ENCODE data around the gene MYO3A.

Gene MYO3A

DNA sequence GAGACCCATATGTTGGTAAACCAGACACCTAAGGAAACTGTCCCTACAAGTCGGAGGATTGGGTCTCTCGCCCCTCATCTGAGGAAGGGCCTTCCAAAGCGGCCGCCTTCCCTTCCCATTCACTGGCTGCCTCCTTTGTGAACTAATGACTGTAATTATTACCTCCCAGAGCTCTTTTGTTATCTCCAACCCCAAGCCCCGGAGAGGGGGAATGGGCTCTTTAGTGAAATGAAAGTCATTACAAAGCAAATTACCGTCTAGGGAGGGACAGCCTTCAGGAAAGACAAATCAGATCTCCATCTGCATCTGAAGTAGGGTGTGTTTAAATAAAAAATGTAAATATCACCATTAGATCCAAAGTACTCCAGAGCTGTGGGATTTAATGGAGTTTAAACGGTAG, 280.0 kb downstream of the MYO3A start:
- no peak for DNase-seq (ENCODE audit: low read depth)

DNA sequence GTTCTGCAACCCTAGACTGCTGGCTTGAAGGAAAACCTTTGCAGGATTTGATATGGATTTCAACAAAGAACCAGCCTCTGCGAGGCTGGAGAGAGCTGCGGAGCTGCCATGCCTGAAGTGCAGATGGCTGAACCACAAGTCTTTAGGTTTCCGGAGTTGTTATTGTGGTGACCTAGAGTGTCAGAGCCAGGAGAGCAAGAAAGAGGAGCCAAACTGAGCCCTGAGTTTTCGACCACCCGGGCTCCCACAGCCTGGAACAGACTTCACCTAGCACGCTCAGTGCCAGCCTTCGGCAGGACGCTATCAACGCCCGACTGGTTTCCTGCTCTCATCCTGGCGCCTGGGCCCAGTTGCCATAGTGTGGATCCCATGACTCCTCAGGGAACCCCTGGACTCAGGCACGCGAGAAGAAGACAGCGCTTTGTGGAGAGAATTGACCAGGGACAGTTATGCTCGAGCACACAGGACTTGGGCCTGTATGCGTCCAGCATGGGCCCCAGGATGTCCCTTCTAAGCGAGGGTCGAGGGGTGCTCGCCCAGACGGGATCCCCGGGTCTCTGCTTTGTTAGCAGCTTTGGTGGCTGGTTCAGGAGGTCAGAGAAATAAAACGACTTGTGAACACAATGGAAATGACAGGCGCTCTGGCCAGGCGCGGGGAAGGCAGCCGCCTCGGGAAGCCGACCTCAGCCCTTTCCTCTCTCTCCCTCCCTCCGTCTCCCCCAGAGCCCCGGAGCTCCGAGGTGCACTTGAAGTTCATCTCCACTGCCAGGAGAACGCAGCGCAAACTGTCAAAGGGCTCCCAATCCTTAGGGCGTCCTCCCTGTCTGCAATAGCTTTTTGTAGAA, 280.7 kb downstream of the MYO3A start:
- DNase-seq (ENCODE audit: low read depth): no peak

DNA sequence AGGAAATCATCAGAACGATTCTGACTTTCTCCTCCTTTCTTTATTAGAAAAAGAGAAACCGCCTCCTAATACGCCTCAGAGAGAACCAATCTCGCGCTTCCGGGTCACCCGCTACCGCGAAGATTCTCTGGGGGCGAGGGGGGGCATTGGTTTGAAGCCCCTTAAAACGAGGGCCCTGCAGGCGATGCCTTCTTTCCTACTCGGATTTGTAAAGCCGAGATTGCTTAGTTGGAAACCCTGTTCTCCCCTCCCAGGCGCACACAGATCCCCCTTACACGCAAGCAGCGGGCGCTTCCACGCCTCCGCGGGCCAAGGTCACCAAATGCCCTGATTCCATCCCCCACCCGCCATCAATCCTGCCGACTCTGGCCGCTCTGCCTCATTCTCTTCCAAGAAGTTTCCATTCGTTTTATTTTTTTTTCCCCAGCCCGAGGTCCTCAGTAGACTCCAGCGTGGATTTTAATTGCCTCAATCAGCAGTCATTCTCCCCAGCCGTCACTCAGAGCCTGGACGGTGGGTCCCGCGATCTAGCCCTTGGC, 281.4 kb downstream of the MYO3A start:
- DNase-seq (ENCODE audit: low read depth): no peak

DNA sequence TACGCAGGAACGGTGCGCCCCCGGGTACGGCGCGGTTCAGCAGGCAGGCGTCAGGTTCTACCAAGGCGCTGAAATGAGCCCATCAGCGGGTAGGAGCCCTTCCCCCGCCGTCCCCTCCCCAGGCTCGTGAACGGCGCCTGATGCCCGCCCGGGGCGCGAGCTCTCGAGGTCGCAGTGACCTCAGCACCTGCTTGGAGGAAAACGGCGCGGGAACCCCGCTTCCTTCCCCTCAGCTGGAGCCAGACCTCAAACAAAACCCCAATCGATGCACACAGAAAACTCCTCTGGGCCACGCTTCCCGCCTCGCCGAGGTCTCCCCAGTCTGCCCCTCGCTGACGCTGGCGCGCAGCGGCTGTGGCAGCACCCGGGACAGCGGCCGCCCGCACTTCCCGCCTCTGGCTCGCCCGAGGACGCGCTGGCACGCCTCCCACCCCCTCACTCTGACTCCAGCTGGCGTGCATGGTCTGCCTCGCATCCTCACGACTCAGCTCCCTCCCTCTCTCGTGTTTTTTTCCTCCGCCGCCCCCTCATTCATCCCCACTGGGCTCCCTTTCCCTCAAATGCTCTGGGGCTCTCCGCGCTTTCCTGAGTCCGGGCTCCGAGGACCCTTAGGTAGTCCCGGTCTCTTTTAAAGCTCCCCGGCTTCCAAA, 282.0 kb downstream of the MYO3A start:
- DNase-seq (ENCODE audit: low read depth): peak; percentile 1

DNA sequence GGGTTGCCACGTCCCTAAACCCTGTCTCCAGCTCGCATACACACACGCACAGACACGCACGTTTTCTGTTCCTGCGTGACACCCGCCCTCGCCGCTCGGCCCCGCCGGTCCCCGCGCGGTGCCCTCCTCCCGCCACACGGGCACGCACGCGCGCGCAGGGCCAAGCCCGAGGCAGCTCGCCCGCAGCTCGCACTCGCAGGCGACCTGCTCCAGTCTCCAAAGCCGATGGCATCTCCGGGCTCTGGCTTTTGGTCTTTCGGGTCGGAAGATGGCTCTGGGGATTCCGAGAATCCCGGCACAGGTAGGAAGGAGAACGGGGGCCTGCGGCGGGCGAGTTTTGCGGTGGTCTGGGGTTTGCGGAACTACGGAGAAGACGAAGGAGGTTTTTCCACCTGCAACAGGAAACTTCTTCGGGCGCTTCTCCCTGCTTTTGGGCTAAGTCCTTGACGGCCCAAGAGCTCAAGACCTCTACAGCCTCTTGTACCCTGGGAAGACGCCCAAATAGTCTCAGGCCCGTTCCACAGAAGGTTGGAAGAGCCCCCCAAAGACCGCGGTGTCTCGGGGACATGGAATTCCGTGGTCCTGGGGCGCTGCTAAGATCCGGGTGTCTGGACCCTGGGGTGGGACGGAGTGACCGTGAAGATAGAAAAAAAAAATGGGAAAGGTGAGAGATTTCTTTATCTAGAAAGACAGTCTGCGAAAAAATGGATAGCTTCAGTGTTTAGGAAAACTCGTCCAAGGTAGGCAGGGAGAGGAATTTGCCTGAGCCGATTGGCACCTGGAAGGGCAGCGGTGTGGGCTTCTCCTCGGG, 282.8 kb downstream of the MYO3A start, which contains the start of gene GAD2:
TSS of gene GAD2 (plus strand) at position 190 of the 811 bp plus-strand sequence. CDS start at position 226, 36 bp downstream.
- no peak for DNase-seq (ENCODE audit: low read depth)

DNA sequence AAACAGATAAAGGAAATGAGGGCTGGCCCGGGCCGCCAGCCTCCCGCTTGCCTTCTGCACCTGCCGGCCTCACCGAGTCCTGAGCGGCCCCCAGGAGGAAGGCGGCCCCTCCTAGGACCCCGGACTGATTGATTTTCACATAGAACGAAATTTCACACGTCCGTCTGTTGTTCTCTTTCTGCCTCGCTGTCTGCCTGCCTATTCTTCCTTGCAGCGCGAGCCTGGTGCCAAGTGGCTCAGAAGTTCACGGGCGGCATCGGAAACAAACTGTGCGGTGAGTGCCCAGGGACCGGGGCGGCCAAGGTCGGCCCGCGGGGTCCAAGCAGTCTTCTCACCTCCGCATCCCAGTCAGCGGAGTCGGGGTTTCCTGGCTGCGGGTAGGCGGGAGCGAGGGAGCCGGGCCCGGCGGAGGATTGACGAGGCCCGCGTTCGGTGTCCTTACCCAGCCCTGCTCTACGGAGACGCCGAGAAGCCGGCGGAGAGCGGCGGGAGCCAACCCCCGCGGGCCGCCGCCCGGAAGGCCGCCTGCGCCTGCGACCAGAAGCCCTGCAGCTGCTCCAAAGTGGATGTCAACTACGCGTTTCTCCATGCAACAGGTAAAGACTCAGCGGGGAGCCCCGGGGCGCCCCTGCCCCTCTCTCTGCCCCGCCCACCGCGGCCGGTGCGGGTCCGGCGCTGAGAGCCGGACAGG, 283.5 kb downstream of the MYO3A start:
- no peak for DNase-seq (ENCODE audit: low read depth)

DNA sequence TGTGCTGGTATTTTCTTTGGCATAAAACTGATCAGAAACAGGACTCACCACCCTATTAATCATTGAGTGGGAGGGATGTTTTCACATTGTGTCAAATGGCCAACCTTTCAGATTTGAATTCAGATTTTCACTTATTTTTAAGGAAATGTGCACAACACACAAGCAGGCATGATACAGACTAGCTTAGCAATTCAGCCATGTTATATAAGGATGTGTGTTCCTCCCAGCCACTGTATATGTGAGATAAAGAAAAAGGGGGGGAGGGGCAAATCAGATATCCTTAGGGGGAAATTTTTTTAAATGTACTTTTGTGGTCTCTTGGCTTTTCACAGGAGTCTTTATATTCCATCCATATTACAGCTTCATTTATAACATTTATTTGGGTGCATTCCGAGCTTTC, 285.6 kb downstream of the MYO3A start:
- no peak for DNase-seq (ENCODE audit: low read depth)

DNA sequence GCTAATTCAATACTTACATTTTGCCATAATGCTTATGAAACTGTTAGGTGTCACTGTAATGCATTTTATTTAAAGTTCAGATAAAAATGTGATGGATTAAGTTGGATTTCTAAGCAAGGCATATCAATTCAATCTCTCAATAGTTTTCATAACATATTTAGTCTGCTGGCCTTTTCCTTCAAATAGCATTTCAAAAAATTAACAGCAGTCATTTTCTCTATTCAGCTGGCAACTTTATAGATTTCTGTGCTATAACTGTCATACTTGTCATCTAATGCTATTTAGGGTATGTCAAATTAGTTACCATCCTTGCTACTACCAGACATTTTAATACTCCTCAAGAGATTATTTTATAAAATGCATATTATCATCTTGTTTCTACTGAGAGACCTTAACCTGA, 286.9 kb downstream of the MYO3A start:
- no peak for DNase-seq (ENCODE audit: low read depth)

DNA sequence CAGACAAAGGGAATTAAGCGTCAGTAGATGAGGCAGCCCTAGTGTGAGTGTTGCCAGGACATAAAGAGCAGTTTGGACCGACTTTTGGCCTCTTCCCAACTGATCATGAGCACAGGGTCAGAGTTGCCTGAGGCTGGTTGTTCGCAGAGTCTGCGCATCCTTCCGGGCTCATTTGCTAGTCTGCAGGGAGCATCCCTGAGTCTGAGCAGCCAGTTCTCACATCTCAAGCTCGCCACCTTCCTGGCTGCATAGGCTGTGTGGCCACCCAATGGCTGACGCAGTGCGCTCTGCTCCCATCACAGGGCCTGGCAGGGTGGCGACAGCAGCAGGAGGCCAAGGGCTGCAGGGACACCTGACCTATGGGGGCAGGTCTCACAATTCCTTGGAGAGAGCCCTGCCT, 287.5 kb downstream of the MYO3A start:
- no peak for DNase-seq (ENCODE audit: low read depth)

DNA sequence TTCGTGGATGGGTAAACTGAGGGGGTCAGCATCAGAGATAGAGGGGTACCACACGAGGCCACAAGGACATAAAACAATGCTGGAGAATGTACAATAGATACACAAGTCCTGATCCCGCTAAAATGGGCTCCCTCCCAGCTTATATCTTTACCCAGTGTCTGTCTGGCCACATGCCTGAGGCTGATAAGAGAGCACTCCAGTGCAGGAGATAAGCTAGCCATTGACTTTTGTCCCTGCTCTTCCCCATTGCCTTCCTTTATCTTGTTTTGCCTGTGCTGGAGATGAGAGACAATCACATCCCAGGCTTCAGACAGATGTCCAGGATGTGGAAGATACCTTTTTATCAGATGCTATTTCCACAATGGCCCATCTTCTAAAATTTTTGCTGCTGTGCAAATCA, 288.5 kb downstream of the MYO3A start:
- no peak for DNase-seq (ENCODE audit: low read depth)

DNA sequence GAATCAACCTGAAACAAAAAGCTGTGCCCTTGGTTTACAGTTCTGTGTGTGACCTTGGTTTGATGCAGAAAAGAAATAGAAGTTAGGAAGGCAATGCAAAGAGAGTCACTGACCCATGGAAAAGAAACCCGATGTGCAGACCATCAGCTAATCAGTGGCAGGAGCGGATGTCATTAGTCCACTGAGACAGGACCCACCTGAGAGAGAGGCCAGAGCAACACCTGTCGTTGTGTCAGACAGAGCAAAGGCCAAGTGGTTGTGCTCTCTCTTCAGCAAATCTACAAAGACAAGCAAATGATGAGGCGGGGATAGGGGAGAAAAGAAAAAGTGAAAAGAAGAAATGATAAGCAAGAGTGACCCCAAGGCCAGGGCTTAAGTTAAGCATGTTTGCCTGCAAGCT, 291.3 kb downstream of the MYO3A start:
- no peak for DNase-seq (ENCODE audit: low read depth)

DNA sequence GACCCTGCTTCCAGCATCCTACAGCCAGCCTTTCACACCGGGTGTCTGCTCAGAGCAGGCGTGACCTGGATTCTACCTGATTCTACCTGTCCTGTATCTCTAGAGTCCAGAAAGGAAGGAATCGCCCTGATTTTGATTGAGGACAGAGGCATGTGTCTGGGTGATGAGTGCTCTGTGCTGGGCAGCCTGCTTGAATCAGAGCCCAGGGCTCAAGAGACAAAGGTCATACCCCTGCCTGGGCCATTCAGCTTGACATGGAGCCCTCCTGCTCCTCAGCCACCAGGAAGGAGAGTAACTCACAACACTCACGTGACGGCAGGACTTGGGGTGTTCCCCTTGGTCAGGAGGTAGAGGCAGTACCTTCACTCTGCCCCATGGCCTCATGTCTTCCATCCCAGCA, 293.8 kb downstream of the MYO3A start:
- no peak for DNase-seq (ENCODE audit: low read depth)

DNA sequence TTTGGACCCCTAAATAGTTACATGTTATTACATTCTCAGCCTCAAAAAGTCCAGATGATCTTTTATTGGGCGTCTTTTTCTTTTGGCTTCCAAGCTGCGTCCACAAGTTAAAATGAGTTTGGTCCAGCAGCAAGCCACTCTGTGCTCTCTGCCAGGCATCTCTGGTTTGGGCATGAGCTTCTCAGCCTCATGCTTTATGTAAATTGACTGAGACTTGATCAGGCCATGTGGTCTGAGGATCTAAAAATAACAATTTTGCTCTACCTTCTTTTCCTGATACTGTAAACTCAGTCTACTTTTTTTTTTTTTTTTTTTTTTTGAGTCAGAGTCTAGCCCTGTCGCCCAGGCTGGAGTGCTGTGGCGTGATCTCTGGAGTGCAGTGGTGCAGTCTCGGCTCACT, 298.1 kb downstream of the MYO3A start:
- DNase-seq (ENCODE audit: low read depth): no peak

DNA sequence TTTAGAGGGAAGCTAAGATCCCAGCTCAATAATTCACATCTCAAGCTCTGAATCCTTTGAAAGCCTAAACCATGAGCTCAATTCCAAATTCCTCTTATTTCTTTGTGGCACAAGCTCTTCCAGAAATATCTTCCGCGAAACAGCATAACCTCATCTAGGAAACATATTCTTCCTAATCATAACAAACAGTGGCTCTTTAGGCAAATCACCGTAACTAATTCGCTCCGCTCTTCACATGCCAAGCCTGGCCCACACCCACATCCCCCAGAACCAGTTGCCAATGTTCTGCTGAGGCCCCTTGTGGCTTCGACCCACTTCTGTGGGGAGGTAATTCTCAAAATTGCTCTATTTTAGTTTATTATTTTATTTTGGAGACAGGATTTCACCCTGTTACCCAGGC, 301.7 kb downstream of the MYO3A start:
- no peak for DNase-seq (ENCODE audit: low read depth)

DNA sequence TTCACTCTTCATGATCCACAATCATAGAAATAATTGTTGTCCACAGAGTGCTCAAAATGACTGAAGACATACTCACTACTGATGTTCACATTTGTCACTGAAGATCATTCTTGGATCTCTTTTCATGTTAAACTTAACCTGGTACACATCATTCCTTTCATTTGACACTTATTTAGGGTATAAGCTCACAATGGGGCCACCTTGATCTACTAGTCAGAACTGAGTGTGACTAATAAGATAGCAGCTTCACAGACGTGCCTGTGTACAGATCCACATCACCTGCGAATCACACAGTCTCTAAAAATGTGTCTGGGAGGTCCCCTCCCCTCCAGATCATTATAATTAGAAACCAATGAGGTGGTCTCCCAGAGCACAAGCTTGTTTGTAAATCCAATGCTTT, 304.3 kb downstream of the MYO3A start:
- no peak for DNase-seq (ENCODE audit: low read depth)

DNA sequence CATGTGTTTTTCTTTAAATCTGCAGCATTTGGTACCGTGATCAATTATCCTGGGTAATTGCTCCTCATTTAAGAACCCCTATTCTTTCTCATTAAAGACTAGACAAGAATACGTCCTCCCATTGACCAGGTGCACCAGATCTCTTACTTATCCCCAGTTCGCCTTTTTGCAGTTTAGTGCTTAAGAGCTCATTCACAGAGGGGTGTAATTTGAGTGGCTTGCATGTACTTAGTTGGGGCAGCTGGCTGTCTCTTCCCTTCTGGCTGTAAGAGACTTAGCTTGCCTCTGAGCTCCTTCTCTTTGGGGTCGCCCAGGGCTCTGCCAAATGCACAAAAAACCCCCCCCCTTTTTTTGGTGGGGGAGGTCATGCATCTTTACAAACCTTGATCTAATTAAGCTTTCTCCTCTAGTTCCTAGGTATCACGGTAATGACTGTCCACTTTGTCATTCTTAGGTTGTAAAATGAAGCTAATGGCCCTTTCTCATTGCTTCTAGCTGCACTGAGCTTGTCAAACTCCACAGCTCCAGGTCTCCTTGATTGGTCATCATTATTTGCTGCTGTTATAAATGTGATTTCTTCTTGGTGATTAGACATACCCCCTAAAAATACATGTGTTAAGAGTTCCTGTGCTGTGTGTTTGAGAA, 308.8 kb downstream of the MYO3A start:
- no peak for DNase-seq (ENCODE audit: low read depth)

DNA sequence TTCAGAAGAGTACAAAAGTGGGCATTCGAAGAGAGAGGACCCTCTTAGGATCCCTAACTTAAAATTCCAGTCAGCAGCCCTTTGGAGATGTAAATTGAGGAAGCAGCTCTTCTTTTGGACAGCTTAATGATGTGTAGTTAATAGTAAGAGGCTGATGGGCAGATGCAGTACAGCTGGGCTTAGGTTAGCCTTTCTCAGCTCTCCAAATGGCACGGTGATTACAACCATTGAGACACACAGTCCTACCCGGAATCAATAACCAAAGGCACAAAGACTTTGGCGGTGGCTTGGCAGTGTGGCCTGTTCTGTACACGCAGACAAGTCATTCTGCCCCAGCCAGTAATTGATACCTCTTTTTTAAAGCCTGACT, 309.3 kb downstream of the MYO3A start:
- DNase-seq (ENCODE audit: low read depth): no peak

DNA sequence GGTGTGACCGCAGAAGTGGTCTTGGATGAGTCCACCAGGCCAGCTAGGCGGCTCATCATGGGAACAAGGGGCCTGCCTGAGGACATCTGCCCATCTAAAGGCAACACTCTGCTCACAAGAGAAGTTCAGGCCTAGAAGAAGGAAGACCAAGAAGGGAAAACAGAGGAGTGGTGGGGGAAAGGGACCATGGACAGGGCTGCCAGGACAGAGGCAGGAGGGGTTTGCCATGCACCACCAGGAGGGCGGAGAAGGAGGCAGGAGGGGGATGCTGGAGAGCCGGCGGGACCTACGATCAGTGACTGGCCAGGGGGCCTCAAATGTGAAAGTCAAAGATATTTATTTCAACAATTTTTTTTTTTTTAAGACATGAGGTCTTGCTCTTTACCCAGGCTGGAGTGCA, 315.7 kb downstream of the MYO3A start:
- no peak for DNase-seq (ENCODE audit: low read depth)

DNA sequence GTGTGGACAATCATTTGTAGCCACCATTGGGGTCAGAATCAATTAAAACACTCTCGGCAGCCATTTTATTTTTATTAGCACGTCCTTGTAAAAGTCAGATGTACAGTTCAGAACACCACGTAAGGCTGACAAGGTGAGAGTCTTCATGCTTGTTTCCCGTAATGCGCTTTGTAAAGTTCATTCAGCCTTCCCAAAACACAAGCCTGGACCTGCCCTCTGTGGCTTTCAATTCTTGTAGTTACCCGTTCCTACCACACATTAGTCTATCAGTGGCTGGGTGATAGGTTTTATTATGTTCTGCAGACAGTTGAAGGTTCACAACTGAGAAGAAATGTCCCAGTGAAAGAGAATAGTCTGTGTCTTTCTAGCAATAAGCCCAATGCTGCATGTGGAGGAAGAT, 317.9 kb downstream of the MYO3A start:
- DNase-seq (ENCODE audit: low read depth): no peak

DNA sequence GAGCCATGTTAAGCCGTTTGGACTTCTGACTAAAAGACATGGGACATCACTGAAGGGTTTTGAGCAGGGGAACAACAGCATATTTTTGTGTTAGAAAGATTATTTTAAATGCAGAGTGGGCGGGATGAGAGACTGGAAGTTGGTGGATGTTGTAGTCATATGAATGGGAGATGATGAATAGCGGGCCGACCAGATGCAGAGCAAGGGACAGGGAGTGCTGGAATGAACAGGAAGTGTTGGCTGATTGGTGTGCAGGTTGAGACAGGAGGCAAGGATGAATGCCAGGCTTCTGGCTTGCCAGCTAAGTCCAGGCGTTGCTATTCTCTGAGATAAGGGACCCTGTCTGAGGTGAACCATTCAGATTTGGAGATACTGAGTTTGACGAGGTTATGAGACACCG, 320.6 kb downstream of the MYO3A start:
- DNase-seq (ENCODE audit: low read depth): no peak

DNA sequence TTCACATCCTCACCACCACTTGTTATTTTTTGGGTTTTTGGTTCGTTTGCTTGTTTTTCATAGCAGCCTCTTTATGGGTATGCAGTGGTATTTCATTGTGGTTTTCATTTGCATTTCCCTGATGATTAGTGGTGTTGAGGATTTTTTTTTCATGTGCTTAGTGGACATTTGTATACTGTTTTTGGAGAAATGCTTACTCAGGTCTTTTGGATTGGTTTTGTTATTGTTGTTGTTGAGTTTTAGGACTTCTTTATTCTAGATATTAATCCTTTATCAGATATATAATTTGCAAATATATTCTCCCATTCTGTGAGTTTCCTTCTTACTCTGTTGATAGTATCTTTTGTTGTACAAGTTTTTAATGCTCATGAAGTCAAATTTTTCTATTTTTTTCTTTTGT, 325.3 kb downstream of the MYO3A start:
- DNase-seq (ENCODE audit: low read depth): no peak
